HCT116 (cell line): ENCODE data around the gene AVL9. TPM values are rescaled to one million over a fixed set of nuclear protein-coding genes. Genes with fewer than 3 reads are reported as not detected.

ENCODE experiments used
- ATAC-seq: fragments of 200-7000 bp; cut with Tn5 transposase; 2 replicates; pipeline ENCODE4 v1.9.1; 2020; ENCODE audit warnings: mild to moderate bottlenecking, moderate library complexity
- BruUV-seq: library from RNA; stranded (reverse); fragments of 400-500 nt; replicated peaks from 2 replicates; lab custom pipeline; 2021; lab: Mats Ljungman, UMichigan
- CTCF ChIA-PET: fragments of 300-600 bp; sonication (Branson Sonifier 250); formaldehyde crosslinking; loops from one replicate; lab custom pipeline; 2021; ENCODE audit warnings: antibody characterized with exemption; lab: Charles Lee
- POLR2A ChIA-PET: fragments of 300-600, 350-600 bp; sonication (Branson Sonifier 250); formaldehyde crosslinking; loops from one replicate; lab custom pipeline; 2021; ENCODE audit warnings: antibody characterized with exemption; lab: Charles Lee
- RAD21 ChIA-PET, 2 experiments: fragments of 300-600 bp; sonication (Branson Sonifier 250); formaldehyde crosslinking; loops; one replicate each; lab custom pipeline; 2023; ENCODE audit warnings: low total read pairs in 2 of 2; ENCODE audit not compliant: uncharacterized antibody in 2 of 2, unreplicated experiment in 2 of 2, low non-redundant PET in 1 of 2; lab: Charles Lee
- DNase-seq: peaks from one replicate; pipeline ENCODE4 v3.0.0-alpha.2; 2010; ENCODE audit warnings: low read depth, low spot score
- H2AFZ ChIP-seq: fragments of 200-600 bp; shearing (Covaris generic), sonication (generic); 2 replicates; pipeline ENCODE4 v1.6.1; 2017; ENCODE audit warnings: low read depth, mixed run types, mixed read lengths, antibody characterized with exemption, low read length; ENCODE audit not compliant: poor library complexity, severe bottlenecking
- H3K27ac ChIP-seq: 2 replicates; pipeline ENCODE4 v1.5.1; 2012; ENCODE audit warnings: low read depth, low read length
- H3K27me3 ChIP-seq: fragments of 200-600 bp; sonication (generic); 2 replicates; pipeline ENCODE4 v1.6.1; 2016; ENCODE audit warnings: mixed run types, low read length, mixed read lengths; ENCODE audit not compliant: insufficient read depth
- H3K36me3 ChIP-seq, 2 experiments: fragments of 200-500 bp in 1 of 2; fragments of 200-600 bp in 1 of 2; sonication (Bioruptor generic) in 1 of 2; sonication (generic) in 1 of 2; 2 replicates each; pipeline versions ENCODE4 v1.5.1 to v1.6.1; 2014 to 2016; ENCODE audit warnings: low read length in 2 of 2, inconsistent platforms in 1 of 2, mixed read lengths in 1 of 2, mixed run types in 1 of 2; ENCODE audit not compliant: insufficient read depth in 2 of 2, control insufficient read depth in 1 of 2
- H3K4me1 ChIP-seq, 2 experiments: fragments of 200-600 bp in 1 of 2; sonication (generic) in 1 of 2; 2 replicates each; pipeline versions ENCODE4 v1.5.1 to v1.6.1; 2012 to 2017; ENCODE audit warnings: low read length in 2 of 2, inconsistent platforms in 1 of 2, mild to moderate bottlenecking in 1 of 2, mixed read lengths in 1 of 2, mixed run types in 1 of 2, moderate library complexity in 1 of 2; ENCODE audit not compliant: insufficient read depth in 2 of 2, control insufficient read depth in 1 of 2
- H3K4me2 ChIP-seq: fragments of 200-600 bp; sonication (generic); 2 replicates; pipeline ENCODE4 v1.6.1; 2017; ENCODE audit warnings: mixed run types, low read length, mixed read lengths
- H3K4me3 ChIP-seq, 2 experiments: fragments of 200-600 bp in 1 of 2; sonication (generic) in 1 of 2; replicated peaks in 1 of 2; 2 replicates each; pipeline ENCODE4 v1.5.1; 2011 to 2016; ENCODE audit warnings: low read length in 2 of 2, control low read depth in 1 of 2, low read depth in 1 of 2, mild to moderate bottlenecking in 1 of 2, mixed read lengths in 1 of 2, mixed run types in 1 of 2
- H3K79me2 ChIP-seq: fragments of 200-600 bp; sonication (generic); 2 replicates; pipeline ENCODE4 v1.6.1; 2017; ENCODE audit warnings: mild to moderate bottlenecking, mixed run types, low read length, moderate library complexity, mixed read lengths; ENCODE audit not compliant: insufficient read depth
- H3K9ac ChIP-seq: fragments of 200-600 bp; sonication (generic); 2 replicates; pipeline ENCODE4 v1.6.1; 2016; ENCODE audit warnings: low read length, mixed read lengths
- H3K9me2 ChIP-seq: fragments of 200-600 bp; sonication (generic), shearing (Covaris generic); 2 replicates; pipeline ENCODE4 v1.6.1; 2017; ENCODE audit warnings: mixed run types, mild to moderate bottlenecking, moderate library complexity; ENCODE audit not compliant: insufficient read depth
- H3K9me3 ChIP-seq, 2 experiments: fragments of 200-500 bp in 1 of 2; fragments of 200-600 bp in 1 of 2; sonication (Bioruptor generic) in 1 of 2; sonication (generic) in 1 of 2; 2 replicates each; pipeline ENCODE4 v1.6.1; 2014 to 2017; ENCODE audit warnings: low read length in 2 of 2, mixed read lengths in 2 of 2, inconsistent platforms in 1 of 2, low read depth in 1 of 2, mild to moderate bottlenecking in 1 of 2, mixed run types in 1 of 2, moderate library complexity in 1 of 2; ENCODE audit not compliant: control insufficient read depth in 1 of 2, insufficient read depth in 1 of 2
- H4K20me1 ChIP-seq: fragments of 200-600 bp; sonication (generic), shearing (Covaris generic); 2 replicates; pipeline ENCODE4 v1.6.1; 2017; ENCODE audit warnings: mixed run types, mild to moderate bottlenecking, moderate library complexity; ENCODE audit not compliant: insufficient read depth
- ATF3 ChIP-seq: IDR thresholded peaks from 2 replicates; pipeline ENCODE4 v1.6.1; 2012
- CEBPB ChIP-seq: IDR thresholded peaks from 2 replicates; pipeline ENCODE4 v1.6.1; 2012; ENCODE audit warnings: low read depth
- EGR1 ChIP-seq: IDR thresholded peaks from 2 replicates; pipeline ENCODE4 v1.6.1; 2012; ENCODE audit warnings: low read depth
- ELF1 ChIP-seq: IDR thresholded peaks from 2 replicates; pipeline ENCODE4 v1.6.1; 2012; ENCODE audit warnings: low read depth, borderline replicate concordance
- EZH2 ChIP-seq: fragments of 200-600 bp; sonication (generic); IDR thresholded peaks from 2 replicates; pipeline ENCODE4 v1.6.1; 2017; ENCODE audit warnings: antibody characterized with exemption, mixed run types
- EZH2phosphoT487 ChIP-seq: fragments of 200-600 bp; IDR thresholded peaks from 2 replicates; pipeline ENCODE4 v1.6.1; 2018; ENCODE audit warnings: antibody characterized with exemption, borderline replicate concordance
- FOSL1 ChIP-seq: IDR thresholded peaks from 2 replicates; pipeline ENCODE4 v1.6.1; 2012; ENCODE audit warnings: low read depth
- JUND ChIP-seq: IDR thresholded peaks from 2 replicates; pipeline ENCODE4 v1.6.1; 2012
- MAX ChIP-seq: IDR thresholded peaks from 2 replicates; pipeline ENCODE4 v1.6.1; 2012
- POLR2A ChIP-seq: IDR thresholded peaks from 2 replicates; pipeline ENCODE4 v1.7.0; 2011; ENCODE audit warnings: borderline replicate concordance; ENCODE audit not compliant: insufficient read depth, insufficient read length; ENCODE audit errors: extremely low read depth
- POLR2AphosphoS5 ChIP-seq: IDR thresholded peaks from 2 replicates; pipeline ENCODE4 v1.6.1; 2011; ENCODE audit warnings: mild to moderate bottlenecking, low read depth, low read length, moderate library complexity
- SIN3A ChIP-seq: IDR thresholded peaks from 2 replicates; pipeline ENCODE4 v1.6.1; 2012; ENCODE audit warnings: low read depth
- SP1 ChIP-seq: IDR thresholded peaks from 2 replicates; pipeline ENCODE4 v1.6.1; 2012; ENCODE audit warnings: low read depth
- SRF ChIP-seq: IDR thresholded peaks from 2 replicates; pipeline ENCODE4 v1.6.1; 2012; ENCODE audit warnings: low read depth
- TCF7L2 ChIP-seq: IDR thresholded peaks from 2 replicates; pipeline ENCODE4 v1.7.0; 2011; ENCODE audit warnings: borderline replicate concordance, inconsistent platforms; ENCODE audit not compliant: insufficient read depth, insufficient read length; ENCODE audit errors: extremely low read depth
- YY1 ChIP-seq: IDR thresholded peaks from 2 replicates; pipeline ENCODE4 v1.6.1; 2011; ENCODE audit warnings: low read length, low read depth, moderate library complexity, mild to moderate bottlenecking; ENCODE audit not compliant: insufficient replicate concordance; ENCODE audit errors: extremely low read depth
- ZFX ChIP-seq: fragments of 450-650 bp; IDR thresholded peaks from 2 replicates; pipeline ENCODE4 v1.6.1; 2017
- ZNF274 ChIP-seq: fragments of 200-500 bp; sonication (Bioruptor generic); IDR thresholded peaks from 2 replicates; pipeline ENCODE4 v1.6.1; 2014; ENCODE audit warnings: mild to moderate bottlenecking, low read depth, low read length, inconsistent platforms
- intact Hi-C: fragments of 100-400 bp; cut with micrococcal nuclease; formaldehyde crosslinking; loops from 2 replicates; pipeline ENCODE4 v1.10.0; 2022
- total RNA-seq: library from RNA; stranded (reverse); gene quantifications from one replicate; pipeline ENCODE4 v1.2.1, GENCODE V29; 2021; ENCODE audit not compliant: unreplicated experiment

AVL9 gene
- total RNA-seq, 1 experiment from 2014 or later = 89.0 TPM

GRCh38 chr7:32476816-32477648 is 18.3 kb upstream of the AVL9 start:
- no peak for DNase-seq
- no peak overlapping the region for H3K4me3 ChIP-seq
- TF ChIP-seq ATF3 = no peak
- TF ChIP-seq JUND = no peak
- TF ChIP-seq ZFX = no peak
- TF ChIP-seq ELF1 = no peak
- TF ChIP-seq EZH2 = no peak
- no peak for TF ChIP-seq EGR1
- no peak for TF ChIP-seq MAX
- no peak for TF ChIP-seq YY1
- H3K36me3 ChIP-seq = no peaks in the 10 kb centered on the region
- no peaks in the 10 kb centered on the region for H3K4me1 ChIP-seq
- H3K9me2 ChIP-seq = no peaks in the 10 kb centered on the region
- no peak overlapping the region for H2AFZ ChIP-seq
- H3K9ac ChIP-seq = no peak overlapping the region
- H3K4me2 ChIP-seq = no peak overlapping the region
- no peaks in the 10 kb centered on the region for H3K27me3 ChIP-seq
- POLR2A ChIA-PET = no interaction called here
- intact Hi-C loops = loop anchor here (5.0 kb wide), 1 partner anchor 135 kb away; no protein-coding TSS in a partner anchor
- no peaks in the 10 kb centered on the region for H4K20me1 ChIP-seq
- RAD21 ChIA-PET = no interaction called here
- no peaks in the 10 kb centered on the region for H3K9me3 ChIP-seq
- no peaks in the 10 kb centered on the region for H3K79me2 ChIP-seq
- CTCF ChIA-PET = interaction anchor here (4.2 kb wide), 1 partner anchor 266 kb away, joined by 47 read pairs; no protein-coding TSS in a partner anchor
- BruUV-seq = no TSS peak
- no peak overlapping the region for H3K27ac ChIP-seq
- ATAC-seq = no peak

DNA sequence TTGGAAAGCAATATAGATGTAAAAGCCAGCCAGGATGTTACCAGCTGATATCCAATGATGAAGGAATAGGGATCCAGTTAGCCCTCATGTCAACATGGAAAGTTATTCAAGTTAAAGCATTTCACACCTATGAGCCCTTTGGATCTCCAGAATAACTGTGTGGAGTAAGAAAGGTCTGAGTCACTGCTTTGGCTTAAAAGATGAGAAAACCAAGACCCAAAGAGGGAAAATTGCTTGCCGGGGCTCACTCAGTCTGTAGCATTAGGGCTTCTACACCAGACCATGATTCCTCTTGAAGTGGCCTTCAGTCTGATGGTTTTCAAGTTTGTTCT is 17.7 kb upstream of the AVL9 start:
- Histone ChIP-seq H3K9ac (no peak overlapping the region), H3K27me3 (no peaks in the 10 kb centered on the region), H3K4me2 (no peak overlapping the region), H3K9me2 (no peaks in the 10 kb centered on the region), H3K9me3 (no peaks in the 10 kb centered on the region), H3K79me2 (no peaks in the 10 kb centered on the region), H4K20me1 (no peaks in the 10 kb centered on the region), H3K36me3 (no peaks in the 10 kb centered on the region), H3K27ac (no peak overlapping the region), H3K4me1 (no peaks in the 10 kb centered on the region), H3K4me3 (no peak overlapping the region), H2AFZ (no peak overlapping the region)
- ATAC-seq (no peak), DNase-seq (no peak)
- POLR2A ChIA-PET = no interaction called here
- CTCF ChIA-PET = interaction anchor here (4.2 kb wide), 1 partner anchor 267 kb away, joined by 47 read pairs; no protein-coding TSS in a partner anchor
- RAD21 ChIA-PET = no interaction called here
- intact Hi-C loops = loop anchor here (5.0 kb wide), 1 partner anchor 135 kb away; no protein-coding TSS in a partner anchor
- no TSS peak for BruUV-seq
- TF ChIP-seq JUND = no peak
- no peak for TF ChIP-seq EZH2
- no peak for TF ChIP-seq FOSL1
- TF ChIP-seq SRF = no peak
- no peak for TF ChIP-seq POLR2A
- no peak for TF ChIP-seq EGR1
- TF ChIP-seq POLR2AphosphoS5 = no peak
- no peak for TF ChIP-seq ATF3
- no peak for TF ChIP-seq TCF7L2
- no peak for TF ChIP-seq CEBPB
- no peak for TF ChIP-seq EZH2phosphoT487
- TF ChIP-seq SP1 = no peak
- TF ChIP-seq MAX = no peak
- no peak for TF ChIP-seq ZFX
- no peak for TF ChIP-seq ZNF274
- TF ChIP-seq SIN3A = no peak
